GM18511 (cell line): ENCODE measurements around the gene VWA8.
A peak's percentile ranks its signal among the peaks of the same experiment; 100 is the strongest.
"Not testable (repeated sequence)": the region's sequence is repeated elsewhere in the genome, so short reads cannot be mapped to it uniquely, and the experiment has no call there.

Experiments used
- ATAC-seq: cut with Tn5 transposase; IDR thresholded peaks from one replicate; pipeline ENCODE4 v1.9.1; 2021; ENCODE audit warnings: mild to moderate bottlenecking, moderate library complexity; ENCODE audit not compliant: unreplicated experiment

The VWA8 gene

DNA sequence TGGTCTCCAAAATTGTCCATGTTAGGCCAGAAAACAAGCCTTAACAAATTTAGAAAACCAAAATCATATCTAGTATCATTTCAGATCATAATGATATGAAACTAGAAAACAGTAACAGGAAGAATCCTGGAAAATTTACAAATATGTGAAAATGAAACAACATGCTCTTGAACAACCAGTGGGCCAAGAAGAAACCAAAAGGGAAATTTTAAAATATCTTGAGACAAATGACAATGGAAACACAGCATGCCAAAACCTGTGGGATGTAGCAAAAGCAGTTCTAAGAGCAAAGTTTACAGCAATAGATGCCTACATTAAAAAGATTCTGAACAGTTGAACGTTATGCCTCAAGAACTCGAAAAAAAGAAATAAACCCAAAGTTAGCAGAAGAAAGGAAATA is 32.6 kb downstream of the VWA8 start:
- no peak for ATAC-seq

DNA sequence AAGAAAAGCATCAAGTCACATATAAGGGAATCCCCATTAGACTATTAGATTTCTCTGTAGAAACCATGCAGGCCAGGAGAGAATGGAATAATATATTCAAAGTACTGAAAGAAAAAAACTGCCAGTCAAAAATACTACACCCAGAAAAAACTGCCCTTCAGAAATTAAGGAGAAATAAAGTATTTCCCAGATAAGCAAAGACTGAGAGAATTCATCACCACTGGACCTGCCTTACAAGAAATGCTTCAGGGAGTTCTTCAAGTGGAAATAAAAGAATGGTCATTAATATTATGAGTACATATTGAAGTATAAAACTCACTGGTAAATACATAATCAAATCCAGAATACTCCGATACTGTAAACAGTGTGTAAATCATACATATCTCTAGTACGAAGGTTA is 35.9 kb downstream of the VWA8 start:
- no peak for ATAC-seq

DNA sequence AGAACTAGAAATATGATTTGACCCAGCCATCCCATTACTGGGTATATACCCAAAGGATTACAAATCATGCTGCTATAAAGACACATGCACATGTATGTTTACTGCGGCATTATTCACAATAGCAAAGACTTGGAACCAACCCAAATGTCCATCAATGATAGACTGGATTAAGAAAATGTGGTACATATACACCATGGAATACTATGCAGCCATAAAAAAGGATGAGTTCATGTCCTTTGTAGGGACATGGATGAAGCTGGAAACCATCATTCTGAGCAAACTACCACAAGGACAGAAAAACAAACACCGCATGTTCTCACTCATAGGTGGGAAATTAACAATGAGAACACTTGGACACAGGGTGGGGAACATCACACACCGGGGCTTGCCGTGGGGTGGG is 38.0 kb downstream of the VWA8 start:
- ATAC-seq, result not testable (repeated sequence)

DNA sequence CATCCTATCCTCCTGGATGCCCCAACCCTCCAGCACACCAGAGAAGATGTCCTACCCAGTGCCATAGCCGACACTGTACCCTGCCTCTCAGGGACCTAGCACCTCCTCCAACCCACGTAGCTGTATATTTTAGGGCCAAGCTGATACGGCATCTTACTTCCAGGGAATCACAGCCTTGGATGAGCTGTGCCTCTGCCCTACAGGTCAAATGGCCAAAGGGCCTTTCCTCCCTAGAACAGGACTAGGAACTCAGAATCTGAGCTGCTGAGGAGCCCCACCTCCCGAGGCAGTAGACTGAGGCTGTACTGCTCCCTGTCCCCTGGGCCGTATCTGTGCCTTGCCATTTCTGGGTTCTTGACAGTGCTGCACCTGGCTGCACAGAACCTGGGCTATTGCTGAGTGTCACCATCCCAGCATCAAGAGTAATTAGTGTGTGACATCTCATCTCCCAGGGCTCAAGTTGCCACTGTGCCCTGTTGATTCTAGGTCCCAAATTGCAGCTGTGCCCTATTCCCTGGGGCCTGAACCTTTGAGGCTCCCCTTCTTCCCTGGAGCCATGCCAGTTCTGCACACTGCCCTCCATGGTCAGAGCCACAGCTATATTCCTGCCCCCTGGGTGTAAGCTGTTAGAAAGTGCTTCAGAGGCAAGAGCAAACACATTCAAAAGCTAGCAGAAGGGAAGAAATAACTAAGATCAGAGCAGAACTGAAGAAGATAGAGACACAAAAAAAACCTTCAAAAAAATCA is 41.0 kb downstream of the VWA8 start:
- no peak for ATAC-seq

DNA sequence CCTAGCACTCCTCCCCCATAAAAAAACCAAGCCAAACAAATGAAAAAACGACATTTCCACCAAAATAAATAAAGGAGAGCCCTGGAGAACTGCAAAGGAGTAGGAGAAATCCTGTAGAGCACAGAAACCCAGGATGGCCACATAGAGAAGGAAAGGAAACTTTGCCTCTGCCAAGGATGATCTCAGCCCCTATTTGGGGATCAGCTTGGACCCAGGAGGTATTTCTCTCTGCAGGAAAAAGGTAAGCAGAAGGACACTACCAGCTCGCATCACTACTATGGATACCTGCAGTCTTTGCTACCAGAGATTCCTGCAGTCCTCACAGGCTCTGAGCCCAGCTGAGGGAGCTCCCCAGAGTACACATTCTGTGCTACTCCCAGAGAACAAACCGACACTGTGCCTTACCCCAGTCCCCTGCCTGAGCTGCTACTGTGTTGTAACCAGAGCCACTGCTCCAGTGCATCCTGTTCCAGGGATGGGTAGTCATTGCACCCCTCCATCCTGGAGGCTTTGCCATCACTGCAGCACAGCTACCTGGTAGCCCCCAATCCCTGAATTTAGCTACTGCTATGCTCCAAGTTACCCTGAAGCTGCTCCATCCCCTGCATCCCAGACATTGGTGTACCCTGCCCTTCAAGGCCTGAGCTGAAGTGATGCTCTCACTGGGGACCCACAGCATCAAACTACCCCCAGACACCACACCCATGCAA is 41.7 kb downstream of the VWA8 start:
- ATAC-seq, result no peak

DNA sequence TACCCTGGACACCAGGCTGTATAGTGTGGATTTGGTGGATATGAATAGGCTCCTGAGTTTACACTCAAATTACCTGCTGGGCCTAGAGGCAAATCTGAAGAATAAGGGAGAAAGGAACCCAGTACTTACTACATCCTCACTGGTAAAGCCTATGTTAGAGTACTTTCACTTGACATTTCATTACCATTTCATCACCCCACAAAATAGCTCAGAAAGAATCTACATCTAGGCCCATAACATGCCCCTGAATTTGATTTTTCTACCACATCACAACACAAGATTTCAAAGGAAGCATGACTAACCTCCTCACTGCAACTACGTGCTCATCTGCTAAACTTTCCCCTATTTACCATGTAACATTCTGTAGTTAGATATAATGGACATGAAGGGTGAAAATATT is 43.3 kb downstream of the VWA8 start:
- ATAC-seq, result no peak

DNA sequence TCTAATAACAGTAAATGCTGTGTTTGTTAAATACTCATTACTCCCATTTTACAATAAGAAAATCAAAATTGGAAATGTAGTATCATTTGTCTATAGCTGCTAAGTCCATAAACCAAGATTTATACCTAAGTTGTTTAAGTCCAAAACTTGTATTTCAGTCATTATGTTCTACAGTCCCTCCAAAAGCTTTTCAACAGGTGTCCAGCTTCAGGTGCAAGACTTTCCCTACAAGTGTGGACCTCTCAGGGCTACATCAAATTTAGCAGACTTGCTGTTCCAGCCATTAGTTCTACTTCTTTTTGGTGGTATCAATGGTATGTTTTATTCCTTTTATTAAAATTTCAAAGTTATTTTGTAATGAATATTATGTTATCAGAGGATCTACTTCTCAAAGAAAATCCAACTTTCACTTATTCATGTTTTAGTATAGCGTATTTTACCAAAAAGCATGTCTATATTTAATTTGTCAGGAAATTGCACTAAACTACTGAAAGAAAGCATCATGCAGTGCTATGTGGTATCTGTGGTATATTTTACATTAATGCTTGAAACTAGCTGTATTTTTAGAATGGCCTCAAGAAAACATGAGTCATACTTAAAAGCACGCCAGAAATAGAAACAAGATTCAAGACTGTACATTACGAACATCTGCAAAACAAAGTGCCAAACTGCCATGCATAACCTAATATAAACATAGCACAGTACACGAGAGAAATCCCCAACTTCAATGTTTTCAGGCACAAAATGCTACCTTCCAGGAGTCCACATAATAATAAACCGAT is 44.5 kb downstream of the VWA8 start:
- peak; percentile 97 for ATAC-seq

DNA sequence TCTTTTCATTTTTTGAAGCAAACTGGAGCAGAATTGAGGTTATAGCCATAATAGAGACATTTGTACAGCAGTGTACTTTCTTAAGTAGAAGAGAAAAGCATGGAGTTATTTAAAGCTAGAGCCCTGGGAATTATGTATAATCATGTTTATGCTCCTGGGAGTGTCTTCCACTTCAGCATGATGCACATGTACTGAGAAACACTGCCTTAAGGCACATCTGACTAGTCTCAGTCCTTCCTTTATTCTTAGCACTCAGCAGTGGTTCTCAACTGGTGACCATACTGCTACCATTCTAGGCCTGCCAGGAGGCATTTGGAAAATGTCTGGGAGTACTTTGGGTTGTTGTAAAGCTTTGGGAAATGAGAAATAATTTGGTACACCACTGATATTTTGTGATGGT is 45.8 kb downstream of the VWA8 start:
- no peak for ATAC-seq

DNA sequence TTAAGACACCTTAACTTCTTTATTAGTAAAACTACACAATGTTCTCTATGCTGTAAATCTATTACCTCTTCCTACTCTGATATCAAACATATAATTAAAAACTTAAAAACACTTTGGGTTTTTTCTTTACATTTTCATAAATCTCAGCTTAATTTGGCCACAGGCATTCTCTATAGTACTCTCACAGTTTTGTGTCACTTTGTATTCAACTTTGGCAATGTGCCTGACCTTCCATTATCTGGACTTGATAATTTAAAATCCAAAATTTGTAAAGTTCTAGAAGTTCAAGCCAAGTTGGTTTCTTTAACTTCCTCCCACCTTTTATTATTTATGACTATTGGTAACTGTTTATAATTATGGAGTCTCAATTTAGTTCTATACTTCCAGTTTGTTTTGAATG is 46.4 kb downstream of the VWA8 start:
- no peak for ATAC-seq

DNA sequence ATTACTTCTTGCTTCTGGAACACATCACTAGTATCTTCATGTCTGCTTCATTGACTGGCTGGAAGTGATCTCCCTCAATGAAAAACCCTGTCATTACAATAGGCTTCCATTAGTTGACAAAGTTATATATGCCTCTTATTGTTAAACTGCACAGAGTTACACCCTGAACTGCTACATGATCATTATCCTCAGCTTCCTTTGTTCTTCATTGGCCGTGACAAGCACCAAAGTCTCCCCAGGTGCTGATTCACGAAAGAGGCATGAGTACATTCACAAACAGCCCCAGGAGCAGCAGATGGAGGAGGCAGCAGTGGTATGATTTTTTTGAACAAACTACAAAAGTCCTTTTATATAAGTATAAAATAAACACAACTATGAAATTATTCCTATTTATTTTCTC is 51.4 kb downstream of the VWA8 start:
- no peak for ATAC-seq

DNA sequence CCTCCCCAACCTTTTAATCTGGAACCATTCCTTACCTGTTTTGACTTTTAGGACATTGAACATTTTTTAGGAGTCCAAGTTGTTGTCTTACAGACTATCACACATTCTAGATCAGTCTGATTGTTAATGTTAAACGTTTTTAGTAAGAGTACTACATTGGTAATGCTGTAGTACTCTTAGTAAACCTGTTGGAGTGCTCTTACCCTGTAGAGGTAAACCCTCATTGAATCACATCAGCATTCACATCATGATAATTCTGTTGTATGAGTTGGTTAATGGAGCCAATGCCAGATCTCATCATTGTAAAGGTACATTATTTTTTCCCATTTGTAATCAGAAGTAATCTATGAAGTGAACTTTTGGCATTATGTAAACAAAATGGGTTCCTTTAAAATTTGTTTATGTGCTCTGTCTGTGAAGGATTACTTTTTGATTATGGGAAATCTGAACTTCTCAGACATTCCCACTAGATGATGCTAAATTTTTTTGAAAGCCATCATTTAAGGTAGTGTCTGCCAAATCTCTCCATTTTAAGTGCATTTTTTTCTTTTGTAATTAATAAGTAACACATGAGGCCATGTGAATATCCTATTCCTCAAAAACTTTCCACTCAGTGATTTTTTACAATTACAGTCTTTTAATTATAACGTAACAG is 55.2 kb downstream of the VWA8 start:
- ATAC-seq, result peak; percentile 91

DNA sequence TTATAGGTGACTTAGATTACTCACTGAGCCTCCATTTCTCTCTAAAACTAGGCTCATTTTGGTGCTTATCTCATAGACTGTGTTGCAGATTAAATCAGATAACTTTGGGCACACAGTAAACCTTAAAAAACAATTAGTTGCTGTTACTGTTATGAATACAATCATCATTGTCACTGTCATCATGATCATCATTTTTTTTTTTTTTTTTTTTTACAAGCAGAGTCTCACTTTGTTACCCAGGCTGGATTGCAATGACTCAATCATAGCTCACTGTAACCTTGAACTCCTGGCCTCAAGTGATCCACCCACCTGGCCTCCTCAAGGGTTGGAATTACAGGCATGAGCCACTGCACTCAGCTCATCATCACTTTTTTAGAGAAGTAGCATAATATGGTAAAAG is 60.0 kb downstream of the VWA8 start:
- ATAC-seq, result no peak

DNA sequence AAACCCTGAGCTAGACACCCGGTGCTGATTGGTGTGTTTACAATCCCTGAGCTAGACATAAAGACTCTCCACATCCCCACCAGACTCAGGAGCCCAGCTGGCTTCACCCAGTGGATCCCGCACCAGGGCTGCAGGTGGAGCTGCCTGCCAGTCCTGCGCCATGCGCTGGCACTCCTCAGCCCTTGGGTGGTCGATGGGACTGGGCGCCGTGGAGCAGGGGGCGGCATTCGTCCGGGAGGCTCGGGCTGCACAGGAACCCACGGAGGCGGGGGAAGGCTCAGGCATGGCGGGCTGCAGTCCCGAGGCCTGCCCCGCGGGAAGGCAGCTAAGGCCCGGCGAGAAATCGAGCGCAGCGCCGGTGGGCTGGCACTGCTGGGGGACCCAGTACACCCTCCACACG is 62.5 kb downstream of the VWA8 start:
- ATAC-seq, result not testable (repeated sequence)

DNA sequence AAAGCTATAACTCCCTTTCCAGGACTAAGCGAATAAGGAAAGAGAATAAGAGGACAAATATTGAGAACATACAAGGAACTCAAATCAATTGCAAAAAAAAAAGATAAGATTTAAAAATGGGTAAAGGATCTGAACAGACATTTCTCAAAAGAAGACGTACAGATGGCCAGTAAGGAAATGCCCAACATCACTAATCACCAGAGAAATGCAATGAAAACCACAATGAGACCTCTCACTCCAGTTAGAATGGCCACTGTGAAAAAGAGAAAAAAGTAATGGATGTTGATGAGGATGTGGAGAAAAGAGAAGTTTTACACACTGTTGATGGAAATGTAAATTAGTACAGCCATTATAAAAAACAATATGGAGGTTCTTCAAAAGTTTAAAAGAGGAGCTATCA is 63.8 kb downstream of the VWA8 start:
- no peak for ATAC-seq

DNA sequence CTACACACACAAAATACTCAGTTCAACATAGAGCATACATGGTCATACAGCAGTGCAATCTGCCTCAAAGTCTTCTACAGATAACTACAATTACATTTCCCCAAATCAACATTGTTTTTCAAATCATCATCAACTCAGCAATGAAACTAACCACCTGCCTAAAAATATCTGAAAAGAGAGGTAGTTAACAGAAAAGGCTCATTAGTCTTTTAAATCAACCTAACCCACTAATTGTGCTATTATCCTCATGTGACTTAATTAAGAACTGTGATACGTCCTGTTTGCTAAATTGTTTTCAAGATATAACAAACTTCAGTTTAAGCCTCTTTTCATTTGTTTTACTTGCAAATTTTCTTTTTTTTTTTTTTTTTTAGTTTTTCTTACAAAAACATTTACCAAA is 65.4 kb downstream of the VWA8 start:
- ATAC-seq, result no peak

DNA sequence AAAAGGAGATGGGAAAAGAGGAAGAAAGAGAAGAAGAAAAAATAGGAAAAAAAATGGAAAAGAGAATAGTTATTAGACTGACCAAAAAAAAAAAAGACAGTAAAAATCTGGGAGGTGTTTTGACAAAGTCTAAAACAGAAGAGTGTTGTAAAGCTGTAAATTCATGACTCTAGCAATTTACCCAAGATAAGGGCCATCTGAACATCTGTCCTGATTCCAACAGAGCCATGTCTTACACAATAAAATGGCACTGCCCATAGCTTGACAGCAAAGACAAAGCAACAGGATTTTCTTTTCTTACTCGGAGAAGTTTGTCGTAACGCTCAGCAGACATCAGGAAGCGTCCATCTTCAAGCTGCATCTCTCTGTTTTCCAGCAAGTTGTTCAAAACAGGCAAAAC is 69.8 kb downstream of the VWA8 start:
- ATAC-seq, result no peak

DNA sequence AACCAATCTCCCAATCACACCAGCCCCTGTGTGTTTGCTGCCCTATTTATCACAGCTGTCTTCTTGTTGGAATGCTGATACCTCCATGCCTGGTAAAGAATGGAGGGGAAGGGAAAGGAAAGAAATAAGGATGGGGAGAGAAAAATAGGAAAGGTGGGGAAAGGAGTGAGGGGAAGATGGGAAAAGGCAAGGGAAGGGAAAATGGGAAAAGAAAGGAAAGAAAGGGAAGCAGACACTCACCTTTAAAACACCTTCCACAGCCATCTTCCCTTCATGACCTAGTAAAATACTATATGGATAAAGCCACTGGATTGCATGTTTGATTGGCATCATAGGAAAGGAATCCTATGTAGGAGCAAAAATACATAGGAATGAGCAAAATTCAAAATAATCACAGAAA is 77.8 kb downstream of the VWA8 start:
- no peak for ATAC-seq

DNA sequence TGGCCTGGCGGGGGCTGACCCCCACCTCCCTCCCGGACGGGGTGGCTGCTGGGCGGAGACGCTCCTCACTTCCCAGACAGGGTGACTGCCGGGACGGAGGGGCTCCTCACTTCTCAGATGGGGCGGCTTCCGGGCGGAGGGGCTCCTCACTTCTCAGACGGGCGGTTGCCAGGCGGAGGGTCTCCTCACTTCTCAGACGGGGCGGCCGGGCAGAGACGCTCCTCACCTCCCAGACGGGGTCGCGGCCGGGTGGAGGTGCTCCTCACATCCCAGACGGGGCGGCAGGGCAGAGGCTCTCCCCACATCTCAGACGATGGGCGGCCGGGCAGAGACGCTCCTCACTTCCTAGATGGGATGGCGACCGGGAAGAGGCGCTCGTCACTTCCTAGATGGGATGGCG is 79.0 kb downstream of the VWA8 start:
- ATAC-seq, result not testable (repeated sequence)

DNA sequence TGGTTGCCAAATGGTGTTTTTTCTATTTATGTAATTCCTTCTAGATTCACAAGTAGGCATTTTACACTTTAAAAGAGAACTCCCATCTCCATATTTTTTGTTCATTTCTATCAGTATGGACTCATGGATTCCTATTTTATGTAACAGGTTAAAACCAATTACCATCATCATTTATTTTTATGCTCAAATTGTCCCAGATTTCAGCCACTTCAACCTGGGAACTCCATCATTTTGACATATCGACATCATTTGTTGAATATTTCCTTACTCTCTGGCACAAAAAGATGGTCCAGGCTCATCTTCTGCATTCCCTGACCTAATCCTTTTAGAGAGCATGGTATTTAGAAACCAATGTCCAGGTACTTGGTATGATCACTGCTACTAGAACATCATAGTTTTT is 79.9 kb downstream of the VWA8 start:
- ATAC-seq, result no peak

DNA sequence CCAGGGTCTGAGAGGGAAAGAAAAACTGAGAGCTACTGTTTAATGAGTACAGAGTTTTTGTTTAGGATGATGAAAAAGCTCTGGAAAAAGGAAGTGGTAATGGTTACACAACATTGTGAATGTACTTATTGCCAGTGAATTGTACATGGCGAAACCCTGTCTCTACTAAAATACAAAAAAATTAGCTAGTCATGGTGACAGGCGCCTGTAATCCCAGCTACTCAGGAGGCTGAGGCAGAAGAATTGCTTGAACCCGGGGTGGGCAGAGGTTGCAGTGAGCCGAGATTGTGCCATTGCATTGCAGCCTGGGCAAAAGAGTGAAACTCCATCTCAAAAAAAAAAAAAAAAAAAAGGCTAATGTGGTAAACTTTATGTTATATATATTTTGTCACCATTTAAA is 96.3 kb downstream of the VWA8 start:
- no peak for ATAC-seq

DNA sequence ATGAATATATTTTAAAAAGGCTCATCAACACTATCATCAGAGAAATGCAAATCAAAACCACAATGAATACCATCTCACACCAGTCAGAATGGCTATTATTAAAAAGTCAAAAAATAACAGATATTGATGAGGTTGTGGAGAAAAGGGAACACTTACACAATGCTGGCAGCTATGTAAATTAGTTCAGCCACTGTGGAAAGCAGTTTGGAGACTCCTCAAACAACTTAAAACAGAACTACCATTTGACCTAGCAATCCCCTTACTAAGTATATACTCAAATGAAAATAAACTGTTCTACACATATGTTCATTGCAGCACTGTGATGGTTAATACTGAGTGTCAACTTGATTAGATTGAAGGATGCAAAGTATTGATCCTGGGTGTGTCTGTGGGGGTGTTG is 98.2 kb downstream of the VWA8 start:
- not testable (repeated sequence) for ATAC-seq
